CD14-positive monocyte (primary cell): ENCODE measurements around the gene SUSD4. TPM values are rescaled to one million over a fixed set of nuclear protein-coding genes. Genes with fewer than 3 reads are reported as not detected.

Experiments
- DNase-seq, 3 donors: peaks; one replicate each; pipeline ENCODE4 v3.0.0-alpha.2; 2011 to 2022
- H2AFZ ChIP-seq: 2 replicates; pipeline ENCODE4 v1.6.0; 2012; ENCODE audit warnings: mild to moderate bottlenecking, low read depth, low read length, inconsistent platforms; ENCODE audit not compliant: insufficient read depth, poor library complexity, severe bottlenecking
- H3K27ac ChIP-seq, 2 donors: 1 replicate in 1 of 2; 2 replicates in 1 of 2; pipeline ENCODE4 v1.5.1; 2012 to 2013; ENCODE audit warnings: low read length in 2 of 2, control low read depth in 1 of 2, inconsistent platforms in 1 of 2, low read depth in 1 of 2, mild to moderate bottlenecking in 1 of 2
- H3K27me3 ChIP-seq, 2 donors: one replicate each; pipeline versions ENCODE4 v1.6.0 to v1.6.1; 2011 to 2013; ENCODE audit warnings: low read length in 2 of 2; ENCODE audit not compliant: control insufficient read depth in 2 of 2, insufficient read depth in 2 of 2
- H3K36me3 ChIP-seq, 2 donors: replicated peaks in 1 of 2; 1 replicate in 1 of 2; 2 replicates in 1 of 2; pipeline versions ENCODE4 v1.5.1 to v1.6.1; 2012 to 2013; ENCODE audit warnings: low read length in 2 of 2, control low read depth in 1 of 2, inconsistent platforms in 1 of 2, mild to moderate bottlenecking in 1 of 2; ENCODE audit not compliant: insufficient read depth in 2 of 2, control insufficient read depth in 1 of 2
- H3K4me1 ChIP-seq, 2 donors: 1 replicate in 1 of 2; 2 replicates in 1 of 2; pipeline versions ENCODE4 v1.5.1 to v1.6.1; 2012 to 2013; ENCODE audit warnings: low read length in 2 of 2, control low read depth in 1 of 2, inconsistent platforms in 1 of 2, mild to moderate bottlenecking in 1 of 2, moderate library complexity in 1 of 2; ENCODE audit not compliant: insufficient read depth in 2 of 2, control insufficient read depth in 1 of 2
- H3K4me2 ChIP-seq: replicated peaks from 2 replicates; pipeline ENCODE3; 2012; ENCODE audit warnings: low read length, moderate library complexity, mild to moderate bottlenecking; ENCODE audit not compliant: poor library complexity, severe bottlenecking; ENCODE audit errors: extremely low read depth
- H3K4me3 ChIP-seq, 3 experiments: fragments of 200-600 bp in 1 of 3; sonication (generic) in 1 of 3; replicated peaks in 1 of 3; 1 replicate in 2 of 3; 2 replicates in 1 of 3; pipeline ENCODE4 v1.5.1; 2011 to 2013; ENCODE audit warnings: low read length in 3 of 3, mild to moderate bottlenecking in 3 of 3, control low read depth in 2 of 3, low read depth in 2 of 3, inconsistent platforms in 1 of 3, moderate library complexity in 1 of 3
- H3K79me2 ChIP-seq: 2 replicates; pipeline ENCODE4 v1.6.0; 2012; ENCODE audit warnings: mild to moderate bottlenecking, control low read depth, inconsistent platforms, low read length, moderate library complexity; ENCODE audit not compliant: insufficient read depth
- H3K9ac ChIP-seq: 2 replicates; pipeline ENCODE4 v1.6.0; 2017; ENCODE audit warnings: low read length, mild to moderate bottlenecking; ENCODE audit not compliant: insufficient read depth, poor library complexity, severe bottlenecking
- H3K9me3 ChIP-seq, 2 donors: replicated peaks in 1 of 2; 1 replicate in 1 of 2; 2 replicates in 1 of 2; pipeline versions ENCODE4 v1.5.1 to v1.6.1; 2012 to 2013; ENCODE audit warnings: low read length in 2 of 2, control low read depth in 1 of 2; ENCODE audit not compliant: control insufficient read depth in 1 of 2, insufficient read depth in 1 of 2
- H4K20me1 ChIP-seq: 2 replicates; pipeline ENCODE4 v1.6.0; 2012; ENCODE audit warnings: mild to moderate bottlenecking, low read length, control low read depth, moderate library complexity; ENCODE audit not compliant: insufficient read depth
- H3K27ac Mint-ChIP-seq, 7 donors: one replicate each; pipeline ENCODE4 v1.8.0; 2020; ENCODE audit warnings: mild to moderate bottlenecking in 7 of 7, mixed read lengths in 7 of 7, moderate library complexity in 6 of 7, inconsistent platforms in 2 of 7
- H3K27me3 Mint-ChIP-seq, 3 donors: one replicate each; pipeline ENCODE4 v1.8.0; 2021 to 2022; ENCODE audit warnings: low read depth in 3 of 3, mild to moderate bottlenecking in 3 of 3, mixed read lengths in 3 of 3, moderate library complexity in 3 of 3, inconsistent platforms in 1 of 3
- H3K36me3 Mint-ChIP-seq, 2 donors: one replicate each; pipeline ENCODE4 v1.8.0; 2020; ENCODE audit warnings: mixed read lengths in 2 of 2, inconsistent platforms in 1 of 2, mild to moderate bottlenecking in 1 of 2
- H3K4me1 Mint-ChIP-seq: one replicate; pipeline ENCODE4 v1.8.0; 2020; ENCODE audit warnings: mild to moderate bottlenecking, mixed read lengths
- H3K4me3 Mint-ChIP-seq, 2 donors: one replicate each; pipeline ENCODE4 v1.8.0; 2020; ENCODE audit warnings: mild to moderate bottlenecking in 2 of 2, mixed read lengths in 2 of 2, moderate library complexity in 1 of 2
- H3K9me3 Mint-ChIP-seq, 7 donors: one replicate each; pipeline ENCODE4 v1.8.0; 2020 to 2022; ENCODE audit warnings: mixed read lengths in 7 of 7, mild to moderate bottlenecking in 6 of 7, moderate library complexity in 6 of 7, inconsistent platforms in 2 of 7
- WGBS: methylation state at CpG from one replicate; pipeline ENCODE4 v1.1.5; 2013; ENCODE audit warnings: missing lambda C conversion rate; ENCODE audit not compliant: insufficient coverage; 5-methylcytosine and 5-hydroxymethylcytosine counted together
- intact Hi-C, 2 donors: fragments of 100-400 bp; cut with micrococcal nuclease; formaldehyde crosslinking; loops; one replicate each; pipeline versions ENCODE4 v1.15.0 to v1.15.1; 2023
- polyA plus RNA-seq, 3 donors: library from polyadenylated mRNA; depleted of rRNA in 1 of 3; unstranded in 2 of 3; stranded (reverse) in 1 of 3; fragments of 300-500 nt in 2 of 3; fragments of >200 nt in 1 of 3; fragmentation: Illumina TruSeq in 2 of 3; gene quantifications; 1 replicate in 2 of 3; 2 replicates in 1 of 3; pipeline ENCODE4 v1.2.3, GENCODE V29; 2012 to 2021
- TF ChIP-seq, protein P1 (sequence below): fragments of 200-600 bp; IDR thresholded peaks from one replicate; pipeline ENCODE4 v1.8.0; 2022; ENCODE audit warnings: antibody characterized with exemption, mild to moderate bottlenecking

The SUSD4 gene
- polyA plus RNA-seq, 3 donors, result 0.34 to 0.92 (median 0.50) TPM

- H3K36me3 Mint-ChIP-seq, result no peaks in the 10 kb centered on the region
- no peak overlapping the region for H3K27ac ChIP-seq
- WGBS, result 95% methylated on average over 8 of the region's 12 CpGs
- H3K27me3 Mint-ChIP-seq, result peaks cover 2 to 7% (median 5%) of the 10 kb centered on the region in 3 donors
- peaks cover 0 to 1% (median 0%) of the 10 kb centered on the region in 7 donors for H3K9me3 Mint-ChIP-seq
- H3K9ac ChIP-seq, result no peak overlapping the region
- H3K36me3 ChIP-seq, result no peaks in the 10 kb centered on the region
- TF ChIP-seq, protein P1, sequence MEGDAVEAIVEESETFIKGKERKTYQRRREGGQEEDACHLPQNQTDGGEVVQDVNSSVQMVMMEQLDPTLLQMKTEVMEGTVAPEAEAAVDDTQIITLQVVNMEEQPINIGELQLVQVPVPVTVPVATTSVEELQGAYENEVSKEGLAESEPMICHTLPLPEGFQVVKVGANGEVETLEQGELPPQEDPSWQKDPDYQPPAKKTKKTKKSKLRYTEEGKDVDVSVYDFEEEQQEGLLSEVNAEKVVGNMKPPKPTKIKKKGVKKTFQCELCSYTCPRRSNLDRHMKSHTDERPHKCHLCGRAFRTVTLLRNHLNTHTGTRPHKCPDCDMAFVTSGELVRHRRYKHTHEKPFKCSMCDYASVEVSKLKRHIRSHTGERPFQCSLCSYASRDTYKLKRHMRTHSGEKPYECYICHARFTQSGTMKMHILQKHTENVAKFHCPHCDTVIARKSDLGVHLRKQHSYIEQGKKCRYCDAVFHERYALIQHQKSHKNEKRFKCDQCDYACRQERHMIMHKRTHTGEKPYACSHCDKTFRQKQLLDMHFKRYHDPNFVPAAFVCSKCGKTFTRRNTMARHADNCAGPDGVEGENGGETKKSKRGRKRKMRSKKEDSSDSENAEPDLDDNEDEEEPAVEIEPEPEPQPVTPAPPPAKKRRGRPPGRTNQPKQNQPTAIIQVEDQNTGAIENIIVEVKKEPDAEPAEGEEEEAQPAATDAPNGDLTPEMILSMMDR, result no peak
- no peak for DNase-seq
- H3K27me3 ChIP-seq, result no peaks in the 10 kb centered on the region
- H3K4me3 ChIP-seq, result no peak overlapping the region
- H4K20me1 ChIP-seq, result no peaks in the 10 kb centered on the region
- no peak overlapping the region for H3K4me2 ChIP-seq
- no peaks in the 10 kb centered on the region for H3K79me2 ChIP-seq
- no peak overlapping the region for H3K4me3 Mint-ChIP-seq
- peak overlapping the region in 1 of 7 donors; percentile 43 for H3K27ac Mint-ChIP-seq
- H3K4me1 ChIP-seq, result no peaks in the 10 kb centered on the region
- H2AFZ ChIP-seq, result no peak overlapping the region
- intact Hi-C loops, result no loop called here
- H3K4me1 Mint-ChIP-seq, result no peaks in the 10 kb centered on the region
- H3K9me3 ChIP-seq, result no peaks in the 10 kb centered on the region
Observed at GRCh38 chr1:223338811-223339746, 24.9 kb downstream of the SUSD4 start.

DNA sequence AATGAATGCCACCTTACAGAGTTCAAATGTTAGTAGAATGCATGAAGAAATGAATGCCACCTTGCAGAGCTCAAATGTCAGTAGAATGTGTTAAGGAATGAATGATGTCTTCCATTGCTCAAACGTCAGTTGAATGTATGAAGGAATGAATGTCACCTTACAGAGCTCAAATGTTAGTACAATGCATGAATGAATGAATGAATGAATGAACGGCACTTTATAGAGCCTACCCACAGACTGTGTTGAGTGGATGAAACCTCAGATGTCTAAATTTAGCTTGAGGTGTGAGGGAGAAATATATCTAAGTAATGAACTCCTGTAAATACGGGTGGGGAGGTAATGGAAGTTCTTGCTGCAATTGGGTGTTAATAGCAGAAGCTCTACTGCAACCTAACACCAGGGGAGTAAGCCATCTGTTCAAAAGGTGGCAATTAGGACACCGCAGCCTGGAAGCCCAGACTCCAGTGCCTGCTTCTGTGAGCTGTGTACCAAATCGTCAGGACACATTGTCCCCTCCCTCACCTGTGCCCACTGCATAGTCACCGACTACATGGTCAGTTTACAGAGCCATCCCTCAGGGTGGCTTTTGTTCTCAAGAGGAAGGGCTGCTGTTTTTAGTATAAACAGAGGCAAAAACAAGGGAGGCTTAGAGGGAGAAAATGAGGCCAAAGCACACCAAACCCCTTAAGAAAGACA lies 26.7 kb downstream of the SUSD4 start:
- Histone ChIP-seq H3K9ac (no peak overlapping the region), H3K4me3 (no peak overlapping the region), H3K27ac (no peak overlapping the region), H3K79me2 (no peaks in the 10 kb centered on the region), H3K36me3 (no peaks in the 10 kb centered on the region), H3K4me1 (peaks cover 5 to 8% of the 10 kb centered on the region in 2 donors), H3K9me3 (no peaks in the 10 kb centered on the region), H3K27me3 (no peaks in the 10 kb centered on the region), H3K4me2 (no peak overlapping the region), H4K20me1 (no peaks in the 10 kb centered on the region), H2AFZ (no peak overlapping the region)
- TF ChIP-seq, protein P1, result no peak
- DNase-seq, result no peak
- Mint-ChIP-seq H3K4me3 (no peak overlapping the region), H3K4me1 (peaks cover 5% of the 10 kb centered on the region), H3K36me3 (no peaks in the 10 kb centered on the region), H3K27ac (no peak overlapping the region), H3K9me3 (peaks cover 0 to 1% (median 0%) of the 10 kb centered on the region in 7 donors), H3K27me3 (peaks cover 2 to 9% (median 3%) of the 10 kb centered on the region in 3 donors)
- 100% methylated on average over 1 of the region's 6 CpGs for WGBS
- intact Hi-C loops, result no loop called here
